HCT116 (cell line): ENCODE measurements around the gene RCN2. TPM values are rescaled to one million over a fixed set of nuclear protein-coding genes. Genes with fewer than 3 reads are reported as not detected.

Experiments
- ATAC-seq: fragments of 200-7000 bp; cut with Tn5 transposase; 2 replicates; pipeline ENCODE4 v1.9.1; 2020; ENCODE audit warnings: mild to moderate bottlenecking, moderate library complexity
- BruUV-seq: library from RNA; stranded (reverse); fragments of 400-500 nt; replicated peaks from 2 replicates; lab custom pipeline; 2021; lab: Mats Ljungman, UMichigan
- CTCF ChIA-PET: fragments of 300-600 bp; sonication (Branson Sonifier 250); formaldehyde crosslinking; loops from one replicate; lab custom pipeline; 2021; ENCODE audit warnings: antibody characterized with exemption; lab: Charles Lee
- POLR2A ChIA-PET: fragments of 300-600, 350-600 bp; sonication (Branson Sonifier 250); formaldehyde crosslinking; loops from one replicate; lab custom pipeline; 2021; ENCODE audit warnings: antibody characterized with exemption; lab: Charles Lee
- RAD21 ChIA-PET, 2 experiments: fragments of 300-600 bp; sonication (Branson Sonifier 250); formaldehyde crosslinking; loops; one replicate each; lab custom pipeline; 2023; ENCODE audit warnings: low total read pairs in 2 of 2; ENCODE audit not compliant: uncharacterized antibody in 2 of 2, unreplicated experiment in 2 of 2, low non-redundant PET in 1 of 2; lab: Charles Lee
- DNase-seq: peaks from one replicate; pipeline ENCODE4 v3.0.0-alpha.2; 2010; ENCODE audit warnings: low read depth, low spot score
- H2AFZ ChIP-seq: fragments of 200-600 bp; shearing (Covaris generic), sonication (generic); 2 replicates; pipeline ENCODE4 v1.6.1; 2017; ENCODE audit warnings: low read depth, mixed run types, mixed read lengths, antibody characterized with exemption, low read length; ENCODE audit not compliant: poor library complexity, severe bottlenecking
- H3K27ac ChIP-seq: 2 replicates; pipeline ENCODE4 v1.5.1; 2012; ENCODE audit warnings: low read depth, low read length
- H3K27me3 ChIP-seq: fragments of 200-600 bp; sonication (generic); 2 replicates; pipeline ENCODE4 v1.6.1; 2016; ENCODE audit warnings: mixed run types, low read length, mixed read lengths; ENCODE audit not compliant: insufficient read depth
- H3K36me3 ChIP-seq, 2 experiments: fragments of 200-500 bp in 1 of 2; fragments of 200-600 bp in 1 of 2; sonication (Bioruptor generic) in 1 of 2; sonication (generic) in 1 of 2; 2 replicates each; pipeline versions ENCODE4 v1.5.1 to v1.6.1; 2014 to 2016; ENCODE audit warnings: low read length in 2 of 2, inconsistent platforms in 1 of 2, mixed read lengths in 1 of 2, mixed run types in 1 of 2; ENCODE audit not compliant: insufficient read depth in 2 of 2, control insufficient read depth in 1 of 2
- H3K4me1 ChIP-seq, 2 experiments: fragments of 200-600 bp in 1 of 2; sonication (generic) in 1 of 2; 2 replicates each; pipeline versions ENCODE4 v1.5.1 to v1.6.1; 2012 to 2017; ENCODE audit warnings: low read length in 2 of 2, inconsistent platforms in 1 of 2, mild to moderate bottlenecking in 1 of 2, mixed read lengths in 1 of 2, mixed run types in 1 of 2, moderate library complexity in 1 of 2; ENCODE audit not compliant: insufficient read depth in 2 of 2, control insufficient read depth in 1 of 2
- H3K4me2 ChIP-seq: fragments of 200-600 bp; sonication (generic); 2 replicates; pipeline ENCODE4 v1.6.1; 2017; ENCODE audit warnings: mixed run types, low read length, mixed read lengths
- H3K4me3 ChIP-seq, 2 experiments: fragments of 200-600 bp in 1 of 2; sonication (generic) in 1 of 2; replicated peaks in 1 of 2; 2 replicates each; pipeline ENCODE4 v1.5.1; 2011 to 2016; ENCODE audit warnings: low read length in 2 of 2, control low read depth in 1 of 2, low read depth in 1 of 2, mild to moderate bottlenecking in 1 of 2, mixed read lengths in 1 of 2, mixed run types in 1 of 2
- H3K79me2 ChIP-seq: fragments of 200-600 bp; sonication (generic); 2 replicates; pipeline ENCODE4 v1.6.1; 2017; ENCODE audit warnings: mild to moderate bottlenecking, mixed run types, low read length, moderate library complexity, mixed read lengths; ENCODE audit not compliant: insufficient read depth
- H3K9ac ChIP-seq: fragments of 200-600 bp; sonication (generic); 2 replicates; pipeline ENCODE4 v1.6.1; 2016; ENCODE audit warnings: low read length, mixed read lengths
- H3K9me2 ChIP-seq: fragments of 200-600 bp; sonication (generic), shearing (Covaris generic); 2 replicates; pipeline ENCODE4 v1.6.1; 2017; ENCODE audit warnings: mixed run types, mild to moderate bottlenecking, moderate library complexity; ENCODE audit not compliant: insufficient read depth
- H3K9me3 ChIP-seq, 2 experiments: fragments of 200-500 bp in 1 of 2; fragments of 200-600 bp in 1 of 2; sonication (Bioruptor generic) in 1 of 2; sonication (generic) in 1 of 2; 2 replicates each; pipeline ENCODE4 v1.6.1; 2014 to 2017; ENCODE audit warnings: low read length in 2 of 2, mixed read lengths in 2 of 2, inconsistent platforms in 1 of 2, low read depth in 1 of 2, mild to moderate bottlenecking in 1 of 2, mixed run types in 1 of 2, moderate library complexity in 1 of 2; ENCODE audit not compliant: control insufficient read depth in 1 of 2, insufficient read depth in 1 of 2
- H4K20me1 ChIP-seq: fragments of 200-600 bp; sonication (generic), shearing (Covaris generic); 2 replicates; pipeline ENCODE4 v1.6.1; 2017; ENCODE audit warnings: mixed run types, mild to moderate bottlenecking, moderate library complexity; ENCODE audit not compliant: insufficient read depth
- CBX3 ChIP-seq: IDR thresholded peaks from 2 replicates; pipeline ENCODE4 v1.6.1; 2012; ENCODE audit warnings: low read depth
- CEBPB ChIP-seq: IDR thresholded peaks from 2 replicates; pipeline ENCODE4 v1.6.1; 2012; ENCODE audit warnings: low read depth
- EGR1 ChIP-seq: IDR thresholded peaks from 2 replicates; pipeline ENCODE4 v1.6.1; 2012; ENCODE audit warnings: low read depth
- EZH2 ChIP-seq: fragments of 200-600 bp; sonication (generic); IDR thresholded peaks from 2 replicates; pipeline ENCODE4 v1.6.1; 2017; ENCODE audit warnings: antibody characterized with exemption, mixed run types
- FOSL1 ChIP-seq: IDR thresholded peaks from 2 replicates; pipeline ENCODE4 v1.6.1; 2012; ENCODE audit warnings: low read depth
- POLR2A ChIP-seq: IDR thresholded peaks from 2 replicates; pipeline ENCODE4 v1.7.0; 2011; ENCODE audit warnings: borderline replicate concordance; ENCODE audit not compliant: insufficient read depth, insufficient read length; ENCODE audit errors: extremely low read depth
- RAD21 ChIP-seq: IDR thresholded peaks from 2 replicates; pipeline ENCODE4 v1.6.1; 2012; ENCODE audit warnings: low read depth, mild to moderate bottlenecking
- SIN3A ChIP-seq: IDR thresholded peaks from 2 replicates; pipeline ENCODE4 v1.6.1; 2012; ENCODE audit warnings: low read depth
- SRF ChIP-seq: IDR thresholded peaks from 2 replicates; pipeline ENCODE4 v1.6.1; 2012; ENCODE audit warnings: low read depth
- TCF7L2 ChIP-seq: IDR thresholded peaks from 2 replicates; pipeline ENCODE4 v1.7.0; 2011; ENCODE audit warnings: borderline replicate concordance, inconsistent platforms; ENCODE audit not compliant: insufficient read depth, insufficient read length; ENCODE audit errors: extremely low read depth
- ZNF274 ChIP-seq: fragments of 200-500 bp; sonication (Bioruptor generic); IDR thresholded peaks from 2 replicates; pipeline ENCODE4 v1.6.1; 2014; ENCODE audit warnings: mild to moderate bottlenecking, low read depth, low read length, inconsistent platforms
- intact Hi-C: fragments of 100-400 bp; cut with micrococcal nuclease; formaldehyde crosslinking; loops from 2 replicates; pipeline ENCODE4 v1.10.0; 2022
- total RNA-seq: library from RNA; stranded (reverse); gene quantifications from one replicate; pipeline ENCODE4 v1.2.1, GENCODE V29; 2021; ENCODE audit not compliant: unreplicated experiment
- TF ChIP-seq, protein P1 (sequence below): IDR thresholded peaks from 2 replicates; pipeline ENCODE4 v1.6.1; 2012; ENCODE audit warnings: low read depth

Gene RCN2
- total RNA-seq, 1 experiment from 2014 or later = 71.5 TPM

- no peak overlapping the region for H3K9ac ChIP-seq
- no TSS peak for BruUV-seq
- no peaks in the 10 kb centered on the region for H4K20me1 ChIP-seq
- no peak overlapping the region for H3K4me2 ChIP-seq
- H3K27ac ChIP-seq = no peak overlapping the region
- POLR2A ChIA-PET = no interaction called here
- H2AFZ ChIP-seq = no peak overlapping the region
- 0 out of 2 replicates have a peak, but pooled peaks cover 2% of the 10 kb centered on the region for H3K27me3 ChIP-seq
- no peak for TF ChIP-seq CEBPB
- no peak for TF ChIP-seq SRF
- no peak for TF ChIP-seq RAD21
- no peak for TF ChIP-seq TCF7L2
- no peaks in the 10 kb centered on the region for H3K4me1 ChIP-seq
- CTCF ChIA-PET = no interaction called here
- H3K4me3 ChIP-seq = no peak overlapping the region
- intact Hi-C loops = no loop called here
- DNase-seq = no peak
- H3K79me2 ChIP-seq = no peaks in the 10 kb centered on the region
- no peaks in the 10 kb centered on the region for H3K9me2 ChIP-seq
- H3K9me3 ChIP-seq = no peaks in the 10 kb centered on the region
- no peak for ATAC-seq
- no peaks in the 10 kb centered on the region for H3K36me3 ChIP-seq
- RAD21 ChIA-PET = no interaction called here
Measured at GRCh38 chr15:76976141-76976540, 44.6 kb downstream of the RCN2 start.

DNA sequence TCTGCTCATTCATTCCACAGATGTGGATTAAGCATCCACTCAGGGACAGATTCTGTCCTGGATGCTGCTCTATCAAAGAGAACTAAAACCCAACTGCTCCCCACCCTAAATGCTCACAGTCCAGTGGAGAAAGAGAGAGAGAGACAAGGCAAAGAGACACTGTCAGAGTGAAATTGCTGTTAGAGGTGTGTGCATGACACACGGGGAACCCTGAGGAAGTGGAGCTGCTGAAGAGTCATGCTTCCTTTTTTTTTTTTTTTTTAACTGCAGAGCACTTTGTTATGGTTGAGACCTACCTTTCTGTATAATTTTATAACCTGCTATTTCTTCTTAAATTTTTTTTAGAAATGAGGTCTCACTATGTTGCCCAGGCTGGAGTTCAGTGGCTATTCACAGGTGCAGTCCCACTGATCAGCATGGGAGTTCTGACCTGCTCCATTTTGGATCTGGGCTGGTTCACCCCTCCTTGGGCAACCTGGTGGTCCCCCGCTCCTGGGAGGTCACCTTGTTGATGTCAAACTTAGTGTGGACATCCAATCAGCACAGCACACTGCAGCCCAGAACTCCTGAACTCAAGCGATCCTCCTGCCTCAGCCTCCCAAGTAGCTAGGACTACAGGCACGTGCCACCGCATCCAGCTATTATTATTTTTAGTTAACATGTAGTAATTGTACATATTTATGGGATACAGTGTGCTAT lies 45.2 kb downstream of the RCN2 start:
- H3K79me2 ChIP-seq = no peaks in the 10 kb centered on the region

More for the DNA sequence above, 45.2 kb downstream of the RCN2 start:
- no peak for ATAC-seq
- H4K20me1 ChIP-seq = no peaks in the 10 kb centered on the region
- H3K4me1 ChIP-seq = no peaks in the 10 kb centered on the region
- RAD21 ChIA-PET = no interaction called here
- H3K4me3 ChIP-seq = no peak overlapping the region
- H3K36me3 ChIP-seq = no peaks in the 10 kb centered on the region
- H3K27me3 ChIP-seq = 0 out of 2 replicates have a peak, but pooled peaks cover 2% of the 10 kb centered on the region
- no peak overlapping the region for H2AFZ ChIP-seq
- no TSS peak for BruUV-seq
- H3K9ac ChIP-seq = no peak overlapping the region
- H3K27ac ChIP-seq = no peak overlapping the region
- intact Hi-C loops = no loop called here
- no peak for TF ChIP-seq EZH2
- no peak for TF ChIP-seq EGR1
- TF ChIP-seq CBX3 = no peak
- no peak for TF ChIP-seq FOSL1
- TF ChIP-seq SIN3A = no peak
- TF ChIP-seq, protein P1, sequence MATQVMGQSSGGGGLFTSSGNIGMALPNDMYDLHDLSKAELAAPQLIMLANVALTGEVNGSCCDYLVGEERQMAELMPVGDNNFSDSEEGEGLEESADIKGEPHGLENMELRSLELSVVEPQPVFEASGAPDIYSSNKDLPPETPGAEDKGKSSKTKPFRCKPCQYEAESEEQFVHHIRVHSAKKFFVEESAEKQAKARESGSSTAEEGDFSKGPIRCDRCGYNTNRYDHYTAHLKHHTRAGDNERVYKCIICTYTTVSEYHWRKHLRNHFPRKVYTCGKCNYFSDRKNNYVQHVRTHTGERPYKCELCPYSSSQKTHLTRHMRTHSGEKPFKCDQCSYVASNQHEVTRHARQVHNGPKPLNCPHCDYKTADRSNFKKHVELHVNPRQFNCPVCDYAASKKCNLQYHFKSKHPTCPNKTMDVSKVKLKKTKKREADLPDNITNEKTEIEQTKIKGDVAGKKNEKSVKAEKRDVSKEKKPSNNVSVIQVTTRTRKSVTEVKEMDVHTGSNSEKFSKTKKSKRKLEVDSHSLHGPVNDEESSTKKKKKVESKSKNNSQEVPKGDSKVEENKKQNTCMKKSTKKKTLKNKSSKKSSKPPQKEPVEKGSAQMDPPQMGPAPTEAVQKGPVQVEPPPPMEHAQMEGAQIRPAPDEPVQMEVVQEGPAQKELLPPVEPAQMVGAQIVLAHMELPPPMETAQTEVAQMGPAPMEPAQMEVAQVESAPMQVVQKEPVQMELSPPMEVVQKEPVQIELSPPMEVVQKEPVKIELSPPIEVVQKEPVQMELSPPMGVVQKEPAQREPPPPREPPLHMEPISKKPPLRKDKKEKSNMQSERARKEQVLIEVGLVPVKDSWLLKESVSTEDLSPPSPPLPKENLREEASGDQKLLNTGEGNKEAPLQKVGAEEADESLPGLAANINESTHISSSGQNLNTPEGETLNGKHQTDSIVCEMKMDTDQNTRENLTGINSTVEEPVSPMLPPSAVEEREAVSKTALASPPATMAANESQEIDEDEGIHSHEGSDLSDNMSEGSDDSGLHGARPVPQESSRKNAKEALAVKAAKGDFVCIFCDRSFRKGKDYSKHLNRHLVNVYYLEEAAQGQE = no peak
- no peak for TF ChIP-seq ZNF274
- no peak for TF ChIP-seq TCF7L2
- TF ChIP-seq POLR2A = no peak
- TF ChIP-seq, all 23 proteins: peak for 0
- Histone ChIP-seq H3K9me2 (no peaks in the 10 kb centered on the region), H3K9me3 (no peaks in the 10 kb centered on the region), H3K4me2 (no peak overlapping the region)
- no peak for DNase-seq
- POLR2A ChIA-PET = no interaction called here
- CTCF ChIA-PET = no interaction called here
